DOHH2 (cell line): ENCODE results near the gene STXBP5L.
"Not testable (repeated sequence)": the region's sequence is repeated elsewhere in the genome, so short reads cannot be mapped to it uniquely, and the experiment has no call there.

Source experiments
- H3F3A ChIP-seq: fragments of 200-600 bp; sonication (generic), shearing (Covaris generic); 2 replicates; pipeline ENCODE4 v1.6.0; 2016; ENCODE audit warnings: antibody characterized with exemption, mild to moderate bottlenecking; ENCODE audit not compliant: control insufficient read depth, insufficient read depth
- H3K27ac ChIP-seq: fragments of 200-600 bp; sonication (generic); 2 replicates; pipeline ENCODE4 v1.5.1; 2014; ENCODE audit warnings: low read depth, mild to moderate bottlenecking, low read length, moderate library complexity
- H3K27me3 ChIP-seq: fragments of 200-600 bp; sonication (generic); 2 replicates; pipeline ENCODE4 v1.6.1; 2014; ENCODE audit warnings: mild to moderate bottlenecking, low read length, mixed read lengths; ENCODE audit not compliant: control insufficient read depth
- H3K36me3 ChIP-seq: fragments of 200-600 bp; sonication (generic); 2 replicates; pipeline ENCODE4 v1.6.1; 2014; ENCODE audit warnings: mild to moderate bottlenecking, low read length, moderate library complexity, mixed read lengths; ENCODE audit not compliant: control insufficient read depth
- H3K4me1 ChIP-seq: fragments of 200-600 bp; sonication (generic); 2 replicates; pipeline ENCODE4 v1.6.1; 2014; ENCODE audit warnings: mild to moderate bottlenecking, low read length, mixed read lengths; ENCODE audit not compliant: control insufficient read depth
- H3K4me2 ChIP-seq: fragments of 200-600 bp; sonication (generic); 2 replicates; pipeline ENCODE4 v1.6.0; 2014; ENCODE audit warnings: mild to moderate bottlenecking, low read length, moderate library complexity
- H3K4me3 ChIP-seq: fragments of 200-600 bp; sonication (generic); 2 replicates; pipeline ENCODE4 v1.5.1; 2014; ENCODE audit warnings: mild to moderate bottlenecking, low read length, mixed read lengths
- H3K79me2 ChIP-seq: fragments of 200-600 bp; sonication (generic); 2 replicates; pipeline ENCODE4 v1.6.1; 2014; ENCODE audit warnings: mild to moderate bottlenecking, low read length, mixed read lengths; ENCODE audit not compliant: control insufficient read depth
- H3K9me2 ChIP-seq: fragments of 200-600 bp; sonication (generic); replicated peaks from 2 replicates; pipeline ENCODE4 v1.6.1; 2014; ENCODE audit warnings: mild to moderate bottlenecking, low read length, mixed read lengths; ENCODE audit not compliant: control insufficient read depth
- H3K9me3 ChIP-seq: fragments of 200-600 bp; sonication (generic); 2 replicates; pipeline ENCODE4 v1.6.1; 2014; ENCODE audit warnings: antibody characterized with exemption, low read length, mixed read lengths; ENCODE audit not compliant: control insufficient read depth, insufficient read depth
- H4K20me1 ChIP-seq: fragments of 200-600 bp; sonication (generic); 2 replicates; pipeline ENCODE4 v1.6.0; 2014; ENCODE audit warnings: low read depth, mild to moderate bottlenecking, antibody characterized with exemption, low read length, moderate library complexity; ENCODE audit not compliant: control insufficient read depth, insufficient read depth
- EZH2phosphoT487 ChIP-seq: fragments of 200-600 bp; sonication (generic); IDR thresholded peaks from 2 replicates; pipeline ENCODE4 v1.6.1; 2017; ENCODE audit warnings: borderline replicate concordance, mild to moderate bottlenecking, antibody characterized with exemption, low read length, moderate library complexity, mixed read lengths
- TF ChIP-seq, protein P1 (sequence below): fragments of 200-600 bp; sonication (generic); IDR thresholded peaks from one replicate; pipeline ENCODE4 v1.5.1; 2014; ENCODE audit warnings: antibody characterized with exemption, mild to moderate bottlenecking, low read depth, low read length; ENCODE audit not compliant: poor library complexity, severe bottlenecking

Gene STXBP5L

DNA sequence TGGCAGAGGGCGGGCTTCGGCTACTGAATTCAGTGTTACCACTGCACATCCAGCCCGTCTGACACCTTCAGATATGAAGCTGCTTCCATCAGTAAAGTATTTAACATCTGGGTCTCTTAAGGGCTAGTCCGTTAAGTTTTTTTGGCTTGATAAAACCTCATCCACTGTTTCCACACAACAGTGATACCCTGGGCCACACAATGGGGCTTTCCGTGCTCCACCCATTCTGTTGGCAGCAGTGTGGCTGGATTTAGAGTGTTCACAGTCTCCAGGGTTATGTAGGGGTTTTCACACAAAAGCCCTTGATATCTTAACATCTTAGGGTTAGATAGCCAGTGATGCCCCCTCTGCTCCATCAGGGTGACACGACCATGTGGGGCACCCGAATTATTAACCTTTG lies 165.0 kb downstream of the STXBP5L start:
- H3K4me2 ChIP-seq, result no peak overlapping the region
- peaks cover 2% of the 10 kb centered on the region; the same call in 1 of the 2 replicates for H3K9me3 ChIP-seq
- H3K79me2 ChIP-seq, result no peaks in the 10 kb centered on the region
- no peaks in the 10 kb centered on the region for H3F3A ChIP-seq
- TF ChIP-seq, protein P1, sequence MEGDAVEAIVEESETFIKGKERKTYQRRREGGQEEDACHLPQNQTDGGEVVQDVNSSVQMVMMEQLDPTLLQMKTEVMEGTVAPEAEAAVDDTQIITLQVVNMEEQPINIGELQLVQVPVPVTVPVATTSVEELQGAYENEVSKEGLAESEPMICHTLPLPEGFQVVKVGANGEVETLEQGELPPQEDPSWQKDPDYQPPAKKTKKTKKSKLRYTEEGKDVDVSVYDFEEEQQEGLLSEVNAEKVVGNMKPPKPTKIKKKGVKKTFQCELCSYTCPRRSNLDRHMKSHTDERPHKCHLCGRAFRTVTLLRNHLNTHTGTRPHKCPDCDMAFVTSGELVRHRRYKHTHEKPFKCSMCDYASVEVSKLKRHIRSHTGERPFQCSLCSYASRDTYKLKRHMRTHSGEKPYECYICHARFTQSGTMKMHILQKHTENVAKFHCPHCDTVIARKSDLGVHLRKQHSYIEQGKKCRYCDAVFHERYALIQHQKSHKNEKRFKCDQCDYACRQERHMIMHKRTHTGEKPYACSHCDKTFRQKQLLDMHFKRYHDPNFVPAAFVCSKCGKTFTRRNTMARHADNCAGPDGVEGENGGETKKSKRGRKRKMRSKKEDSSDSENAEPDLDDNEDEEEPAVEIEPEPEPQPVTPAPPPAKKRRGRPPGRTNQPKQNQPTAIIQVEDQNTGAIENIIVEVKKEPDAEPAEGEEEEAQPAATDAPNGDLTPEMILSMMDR, result no peak
- no peak for TF ChIP-seq EZH2phosphoT487
- H3K4me3 ChIP-seq, result no peak overlapping the region
- H3K27me3 ChIP-seq, result no peaks in the 10 kb centered on the region
- H3K27ac ChIP-seq, result no peak overlapping the region
- H3K4me1 ChIP-seq, result no peaks in the 10 kb centered on the region
- H3K9me2 ChIP-seq, result no peaks in the 10 kb centered on the region
- no peaks in the 10 kb centered on the region for H4K20me1 ChIP-seq
- H3K36me3 ChIP-seq, result no peaks in the 10 kb centered on the region

DNA sequence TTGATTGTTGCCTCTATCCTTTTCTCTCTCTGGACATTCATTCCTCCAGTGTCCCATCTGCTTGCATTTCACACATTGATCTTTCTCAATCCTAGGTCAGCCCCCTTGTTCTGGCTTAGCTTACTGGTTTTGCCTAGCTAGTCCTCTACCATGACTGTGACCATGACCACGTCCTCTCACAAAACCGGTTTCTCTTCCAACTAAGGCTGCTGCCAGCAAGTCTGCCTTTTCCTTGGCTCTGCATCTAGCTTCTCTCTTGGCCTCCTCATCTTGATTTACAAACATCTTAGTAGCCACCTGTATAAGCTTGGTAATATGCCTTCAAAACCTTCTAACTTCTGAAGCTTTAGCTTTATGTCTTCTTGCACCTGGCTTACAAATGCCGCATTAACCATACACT lies 167.2 kb downstream of the STXBP5L start:
- no peaks in the 10 kb centered on the region for H3F3A ChIP-seq
- no peak overlapping the region for H3K27ac ChIP-seq
- peaks cover 2% of the 10 kb centered on the region; the same call in 1 of the 2 replicates for H3K9me3 ChIP-seq
- TF ChIP-seq EZH2phosphoT487, result no peak
- TF ChIP-seq, protein P1, result no peak
- H3K79me2 ChIP-seq, result no peaks in the 10 kb centered on the region
- H3K27me3 ChIP-seq, result no peaks in the 10 kb centered on the region
- no peaks in the 10 kb centered on the region for H3K4me1 ChIP-seq
- H4K20me1 ChIP-seq, result no peaks in the 10 kb centered on the region
- no peak overlapping the region for H3K4me3 ChIP-seq
- no peaks in the 10 kb centered on the region for H3K36me3 ChIP-seq
- H3K9me2 ChIP-seq, result no peaks in the 10 kb centered on the region
- no peak overlapping the region for H3K4me2 ChIP-seq

DNA sequence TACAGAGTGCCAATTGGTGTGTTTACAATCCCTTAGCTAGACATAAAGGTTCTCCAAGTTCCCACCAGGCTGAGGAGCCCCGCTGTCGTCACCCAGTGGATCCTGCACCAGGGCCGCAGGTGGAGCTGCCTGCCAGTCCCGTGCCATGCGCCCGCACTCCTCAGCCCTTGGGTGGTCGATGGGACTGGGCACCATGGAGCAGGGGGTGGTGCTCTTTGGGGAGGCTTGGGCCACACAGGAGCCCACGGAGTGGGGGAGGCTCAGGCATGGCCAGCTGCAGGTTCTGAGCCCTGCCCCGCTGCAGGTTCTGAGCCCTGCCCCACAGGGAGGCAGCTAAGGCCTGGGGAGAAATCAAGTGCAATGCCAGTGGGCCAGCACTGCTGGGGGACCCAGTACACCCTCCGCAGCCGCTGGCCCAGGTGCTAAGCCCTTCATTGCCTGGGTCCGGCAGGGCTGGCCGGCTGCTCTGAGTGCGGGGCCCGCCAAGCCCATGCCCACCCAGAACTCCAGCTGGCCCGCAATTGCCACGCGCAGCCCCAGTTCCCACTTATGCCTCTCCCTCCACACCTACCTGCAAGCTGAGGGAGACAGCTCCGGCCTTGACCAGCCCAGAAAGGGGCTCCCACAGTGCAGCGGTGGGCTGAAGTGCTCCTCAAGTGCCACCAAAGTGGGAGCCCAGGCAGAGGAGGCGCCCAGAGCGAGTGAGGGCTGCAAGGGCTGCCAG lies 170.5 kb downstream of the STXBP5L start:
- H3F3A ChIP-seq, H3K27me3 ChIP-seq, H3K4me1 ChIP-seq, H3K27ac ChIP-seq, H3K4me2 ChIP-seq, H3K4me3 ChIP-seq, H3K36me3 ChIP-seq, H4K20me1 ChIP-seq, H3K79me2 ChIP-seq, H3K9me3 ChIP-seq, H3K9me2 ChIP-seq: not testable (repeated sequence)

GRCh38 chr3:121096953-121097352 lies 188.9 kb downstream of the STXBP5L start:
- Histone ChIP-seq H3K79me2 (no peaks in the 10 kb centered on the region), H3K4me3 (no peak overlapping the region), H3K4me1 (no peaks in the 10 kb centered on the region), H3K27me3 (no peaks in the 10 kb centered on the region), H3K27ac (no peak overlapping the region), H3K9me2 (no peaks in the 10 kb centered on the region), H3K9me3 (no peaks in the 10 kb centered on the region), H3F3A (no peaks in the 10 kb centered on the region), H4K20me1 (no peaks in the 10 kb centered on the region), H3K4me2 (no peak overlapping the region), H3K36me3 (no peaks in the 10 kb centered on the region)
- TF ChIP-seq, protein P1, result no peak
- no peak for TF ChIP-seq EZH2phosphoT487

GRCh38 chr3:121111086-121111485 lies 203.1 kb downstream of the STXBP5L start:
- not testable (repeated sequence) for H3K4me1 ChIP-seq, H3K9me3 ChIP-seq, H3K27me3 ChIP-seq, H3K4me3 ChIP-seq, H3K79me2 ChIP-seq, H3K4me2 ChIP-seq, H3K9me2 ChIP-seq, H3K27ac ChIP-seq, H3K36me3 ChIP-seq, H4K20me1 ChIP-seq, H3F3A ChIP-seq
